Progenitor cell of endocrine pancreas (in vitro differentiated cells): ENCODE measurements around the gene COL9A3. TPM values are rescaled to one million over a fixed set of nuclear protein-coding genes. Genes with fewer than 3 reads are reported as not detected.
"Not testable (repeated sequence)": the region's sequence is repeated elsewhere in the genome, so short reads cannot be mapped to it uniquely, and the experiment has no call there.

Experiments
- DNase-seq: peaks from one replicate; pipeline ENCODE4 v3.0.0; 2021; ENCODE audit warnings: low spot score; ENCODE audit not compliant: unreplicated experiment
- H3K27ac Mint-ChIP-seq: 2 replicates; pipeline ENCODE4 v1.8.0; 2021; ENCODE audit warnings: mild to moderate bottlenecking, moderate library complexity, mixed read lengths
- H3K27me3 Mint-ChIP-seq: 2 replicates; pipeline ENCODE4 v1.8.0; 2021; ENCODE audit warnings: mixed read lengths
- H3K36me3 Mint-ChIP-seq: 2 replicates; pipeline ENCODE4 v1.8.0; 2022; ENCODE audit warnings: mixed read lengths; ENCODE audit not compliant: insufficient read depth
- H3K4me1 Mint-ChIP-seq: 2 replicates; pipeline ENCODE4 v1.8.0; 2021; ENCODE audit warnings: low read depth, mixed read lengths
- H3K4me3 Mint-ChIP-seq: 2 replicates; pipeline ENCODE4 v1.8.0; 2021; ENCODE audit warnings: low read depth, mild to moderate bottlenecking, moderate library complexity, mixed read lengths
- H3K9me3 Mint-ChIP-seq: 2 replicates; pipeline ENCODE4 v1.8.0; 2021; ENCODE audit warnings: low read depth, mixed read lengths
- total RNA-seq: library from RNA; stranded (reverse); gene quantifications from 2 replicates; pipeline ENCODE4 v1.2.1, GENCODE V29; 2021
- TF ChIP-seq, protein P1 (sequence below): fragments of 200-600 bp; sonication (generic); IDR thresholded peaks from one replicate; pipeline ENCODE4 v1.5.0; 2021; ENCODE audit warnings: antibody characterized with exemption, mild to moderate bottlenecking; ENCODE audit not compliant: unreplicated experiment

The COL9A3 gene
- total RNA-seq, 1 donor from 2014 or later, result 81.5 TPM

DNA sequence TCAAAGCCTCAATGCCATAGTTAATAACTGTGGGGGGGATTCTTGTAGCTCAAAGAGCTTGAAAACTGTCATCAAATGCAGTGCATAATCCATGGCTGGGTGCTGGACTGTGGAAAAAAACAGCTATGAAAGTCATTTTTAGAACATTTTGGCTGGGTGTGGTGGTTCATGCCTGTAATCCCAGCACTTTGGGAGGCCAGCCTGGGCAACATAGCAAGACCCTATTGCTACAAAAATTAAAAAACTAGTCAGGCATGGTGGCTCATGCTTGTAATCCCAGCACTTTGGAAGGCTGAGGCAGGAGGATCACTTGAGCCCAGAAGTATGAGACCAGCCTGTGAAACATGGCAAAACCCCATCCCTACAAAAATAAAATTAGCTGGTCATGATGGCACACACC lies 32.6 kb downstream of the COL9A3 start:
- H3K27me3 Mint-ChIP-seq, result no peaks in the 10 kb centered on the region
- H3K36me3 Mint-ChIP-seq, result peaks cover 13% of the 10 kb centered on the region
- TF ChIP-seq, protein P1, sequence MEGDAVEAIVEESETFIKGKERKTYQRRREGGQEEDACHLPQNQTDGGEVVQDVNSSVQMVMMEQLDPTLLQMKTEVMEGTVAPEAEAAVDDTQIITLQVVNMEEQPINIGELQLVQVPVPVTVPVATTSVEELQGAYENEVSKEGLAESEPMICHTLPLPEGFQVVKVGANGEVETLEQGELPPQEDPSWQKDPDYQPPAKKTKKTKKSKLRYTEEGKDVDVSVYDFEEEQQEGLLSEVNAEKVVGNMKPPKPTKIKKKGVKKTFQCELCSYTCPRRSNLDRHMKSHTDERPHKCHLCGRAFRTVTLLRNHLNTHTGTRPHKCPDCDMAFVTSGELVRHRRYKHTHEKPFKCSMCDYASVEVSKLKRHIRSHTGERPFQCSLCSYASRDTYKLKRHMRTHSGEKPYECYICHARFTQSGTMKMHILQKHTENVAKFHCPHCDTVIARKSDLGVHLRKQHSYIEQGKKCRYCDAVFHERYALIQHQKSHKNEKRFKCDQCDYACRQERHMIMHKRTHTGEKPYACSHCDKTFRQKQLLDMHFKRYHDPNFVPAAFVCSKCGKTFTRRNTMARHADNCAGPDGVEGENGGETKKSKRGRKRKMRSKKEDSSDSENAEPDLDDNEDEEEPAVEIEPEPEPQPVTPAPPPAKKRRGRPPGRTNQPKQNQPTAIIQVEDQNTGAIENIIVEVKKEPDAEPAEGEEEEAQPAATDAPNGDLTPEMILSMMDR, result no peak
- H3K27ac Mint-ChIP-seq, result no peak overlapping the region
- DNase-seq, result no peak
- no peaks in the 10 kb centered on the region for H3K4me1 Mint-ChIP-seq
- no peaks in the 10 kb centered on the region for H3K9me3 Mint-ChIP-seq
- no peak overlapping the region for H3K4me3 Mint-ChIP-seq

DNA sequence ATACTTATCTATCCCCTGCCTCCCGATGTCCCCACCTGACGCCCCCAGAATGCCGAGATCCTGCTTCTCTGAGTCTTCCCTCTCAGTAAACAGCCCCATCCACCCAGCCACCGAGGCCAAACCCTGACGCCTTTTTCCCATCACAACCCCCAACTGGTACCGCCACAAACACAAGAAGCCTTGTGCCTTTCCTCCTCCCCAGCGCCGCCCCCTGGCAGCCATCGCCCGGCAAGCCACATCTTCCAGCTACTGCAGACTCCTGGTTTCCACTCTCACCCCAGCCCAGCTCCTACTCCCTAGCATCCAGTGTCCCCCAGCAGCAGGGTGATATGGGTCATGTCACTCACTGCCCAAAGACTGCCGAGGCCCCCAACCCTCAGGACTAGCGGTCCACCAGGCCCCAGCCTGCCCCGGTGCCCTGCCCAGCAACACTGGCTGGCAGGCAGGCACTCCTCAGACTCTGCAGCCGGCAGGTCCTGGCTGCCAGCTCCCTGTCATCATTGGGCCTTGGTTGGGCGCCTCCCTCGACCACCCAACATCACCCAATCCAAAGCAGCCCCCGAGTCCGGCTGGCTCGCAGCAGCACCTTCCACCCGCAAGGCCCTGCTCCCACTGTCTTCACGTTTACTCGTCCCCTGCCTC lies 33.6 kb downstream of the COL9A3 start:
- H3K27me3 Mint-ChIP-seq, result no peaks in the 10 kb centered on the region
- no peaks in the 10 kb centered on the region for H3K9me3 Mint-ChIP-seq
- H3K36me3 Mint-ChIP-seq, result peaks cover 14% of the 10 kb centered on the region
- TF ChIP-seq, protein P1, result no peak
- H3K4me3 Mint-ChIP-seq, result no peak overlapping the region
- H3K27ac Mint-ChIP-seq, result no peak overlapping the region
- H3K4me1 Mint-ChIP-seq, result no peaks in the 10 kb centered on the region
- DNase-seq, result no peak

DNA sequence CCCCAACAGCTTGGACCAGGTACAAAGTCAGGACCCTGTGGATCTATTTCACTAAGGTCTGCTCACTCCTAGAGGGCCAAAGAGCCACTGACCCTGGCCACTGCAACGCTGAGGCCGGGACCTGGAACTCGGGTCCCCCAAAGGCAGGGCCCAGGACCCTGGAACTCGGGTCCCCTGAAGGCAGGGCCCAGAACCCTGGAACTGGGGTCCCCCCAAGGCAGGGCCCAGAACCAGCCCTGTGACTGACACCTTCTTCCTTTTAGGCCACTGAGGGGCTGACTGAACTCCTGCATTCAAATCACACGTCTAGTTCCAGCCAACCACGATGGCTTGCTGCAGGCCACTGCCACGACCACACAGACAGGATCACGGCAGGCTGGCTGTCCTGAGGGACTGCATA lies 35.3 kb downstream of the COL9A3 start:
- Mint-ChIP-seq H3K27ac (no peak overlapping the region), H3K9me3 (no peaks in the 10 kb centered on the region), H3K4me1 (no peaks in the 10 kb centered on the region), H3K4me3 (no peak overlapping the region), H3K36me3 (peaks cover 12% of the 10 kb centered on the region), H3K27me3 (no peaks in the 10 kb centered on the region)
- TF ChIP-seq, protein P1, result no peak
- no peak for DNase-seq

DNA sequence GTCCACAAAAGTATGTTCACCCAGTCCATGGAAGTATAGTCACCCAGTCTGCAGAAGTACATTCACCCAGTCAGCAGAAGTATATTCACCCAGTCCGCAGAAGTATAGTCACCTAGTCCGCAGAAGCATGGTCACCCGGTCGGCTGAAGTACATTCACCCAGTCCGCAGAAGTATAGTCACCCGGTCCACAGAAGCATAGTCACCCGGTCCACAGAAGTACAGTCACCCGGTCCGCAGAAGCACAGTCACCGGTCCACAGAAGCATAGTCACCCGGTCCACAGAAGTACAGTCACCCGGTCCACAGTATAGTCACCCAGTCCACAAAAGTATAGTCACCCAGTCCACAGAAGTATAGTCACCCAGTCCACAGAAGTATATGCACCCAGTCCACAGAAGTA lies 36.0 kb downstream of the COL9A3 start:
- Mint-ChIP-seq H3K27ac (peak overlapping the region; percentile 73), H3K4me3 (no peak overlapping the region), H3K36me3 (peaks cover 11% of the 10 kb centered on the region), H3K4me1 (no peaks in the 10 kb centered on the region), H3K9me3 (no peaks in the 10 kb centered on the region), H3K27me3 (no peaks in the 10 kb centered on the region)
- no peak for DNase-seq
- TF ChIP-seq, protein P1, result no peak

DNA sequence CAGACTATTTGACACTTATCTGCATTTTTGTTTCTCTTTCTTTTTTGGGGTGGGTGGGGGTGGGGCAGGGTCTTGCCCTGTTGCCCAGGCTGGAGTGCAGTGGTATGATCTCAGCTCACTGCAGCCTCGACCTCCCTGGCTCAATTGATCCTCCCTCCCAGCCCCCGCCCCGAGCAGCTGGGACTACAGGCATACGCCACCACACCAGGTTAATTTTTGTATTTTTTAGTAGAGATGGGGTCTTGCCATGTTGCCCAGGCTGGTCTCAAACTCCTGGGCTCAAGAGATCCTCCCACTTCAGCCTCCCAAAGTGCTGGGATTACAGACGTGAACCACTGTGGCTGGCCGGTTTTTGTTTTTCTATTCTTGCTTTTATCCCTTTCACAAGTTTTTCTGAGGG lies 36.5 kb downstream of the COL9A3 start:
- not testable (repeated sequence) for H3K27me3 Mint-ChIP-seq, H3K4me1 Mint-ChIP-seq, H3K27ac Mint-ChIP-seq, H3K4me3 Mint-ChIP-seq, DNase-seq, H3K9me3 Mint-ChIP-seq
- H3K36me3 Mint-ChIP-seq, result peaks cover 10% of the 10 kb centered on the region

DNA sequence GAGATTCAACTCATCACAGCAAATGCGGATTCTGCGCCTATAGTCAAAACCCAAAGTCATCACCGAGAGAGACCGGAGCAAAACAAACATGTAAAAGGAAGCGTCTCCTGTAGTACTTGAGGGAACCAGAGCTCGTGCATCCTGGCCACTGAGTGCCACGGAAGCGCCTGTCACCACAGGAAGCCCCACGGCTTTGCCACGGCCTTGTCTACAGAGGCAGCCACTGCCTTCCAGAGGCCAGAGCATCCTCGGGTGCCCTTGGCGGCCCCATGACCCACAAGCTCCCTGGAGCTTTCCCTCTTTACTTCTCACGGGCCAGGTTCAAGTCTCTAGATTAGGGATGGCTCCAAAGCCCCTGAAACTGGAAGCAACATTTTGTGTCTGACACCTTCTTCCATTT lies 37.3 kb downstream of the COL9A3 start:
- TF ChIP-seq, protein P1, result no peak
- DNase-seq, result no peak
- Mint-ChIP-seq H3K27me3 (peaks cover 3% of the 10 kb centered on the region), H3K4me1 (no peaks in the 10 kb centered on the region), H3K36me3 (peaks cover 10% of the 10 kb centered on the region), H3K9me3 (no peaks in the 10 kb centered on the region), H3K27ac (no peak overlapping the region), H3K4me3 (no peak overlapping the region)
